ENCODE results near the gene PABPC1L.

The PABPC1L gene

GRCh38 chr20:44963325-44964215, 53.7 kb downstream of the PABPC1L start:
- no peaks in the 10 kb centered on the region for H3K9me3 ChIP-seq (ENCODE audit: control insufficient read depth, insufficient read depth, low read length)
- peaks cover 61% of the 10 kb centered on the region for H3K4me1 ChIP-seq (ENCODE audit: control insufficient read depth, low read length)
- no peak overlapping the region for H3K4me3 ChIP-seq (ENCODE audit: low read length)
- no peaks in the 10 kb centered on the region for H3K9me2 ChIP-seq (replicated peaks; ENCODE audit: control insufficient read depth, low read length)
- no peak overlapping the region for H3K27ac ChIP-seq (ENCODE audit: low read depth, low read length)
- H4K20me1 ChIP-seq (ENCODE audit: control insufficient read depth, insufficient read depth, low read depth, low read length), result peaks cover 6% of the 10 kb centered on the region; the same call in 1 of the 2 replicates
- peaks cover 36% of the 10 kb centered on the region for H3K36me3 ChIP-seq (ENCODE audit: control insufficient read depth, low read length)
- TF ChIP-seq EZH2phosphoT487 (IDR thresholded peaks at IDR 0.05; ENCODE audit: borderline replicate concordance, low read length), result no peak
- no peak for TF ChIP-seq CTCF (IDR thresholded peaks at IDR 0.05; ENCODE audit: low read depth, low read length, poor library complexity, severe bottlenecking)
- peaks cover 14% of the 10 kb centered on the region for H3F3A ChIP-seq (ENCODE audit: control insufficient read depth, insufficient read depth)
- H3K4me2 ChIP-seq (ENCODE audit: low read length), result peak overlapping the region; percentile 20
- H3K79me2 ChIP-seq (ENCODE audit: control insufficient read depth, low read length), result peaks cover 50% of the 10 kb centered on the region
- no peaks in the 10 kb centered on the region for H3K27me3 ChIP-seq (ENCODE audit: control insufficient read depth, low read length)

- H3K9me3 ChIP-seq (ENCODE audit: control insufficient read depth, insufficient read depth, low read length), result no peaks in the 10 kb centered on the region
- peaks cover 69% of the 10 kb centered on the region for H3K4me1 ChIP-seq (ENCODE audit: control insufficient read depth, low read length)
- H3K9me2 ChIP-seq (replicated peaks; ENCODE audit: control insufficient read depth, low read length), result no peaks in the 10 kb centered on the region
- H3K4me3 ChIP-seq (ENCODE audit: low read length), result peak overlapping the region; percentile 95
- H3K36me3 ChIP-seq (ENCODE audit: control insufficient read depth, low read length), result peaks cover 36% of the 10 kb centered on the region
- peak overlapping the region; percentile 88 for H3K27ac ChIP-seq (ENCODE audit: low read depth, low read length)
- H3K4me2 ChIP-seq (ENCODE audit: low read length), result peak overlapping the region; percentile 89
- TF ChIP-seq EZH2phosphoT487 (IDR thresholded peaks at IDR 0.05; ENCODE audit: borderline replicate concordance, low read length) (no peak), CTCF (IDR thresholded peaks at IDR 0.05; ENCODE audit: low read depth, low read length, poor library complexity, severe bottlenecking) (no peak)
- peaks cover 22% of the 10 kb centered on the region for H3F3A ChIP-seq (ENCODE audit: control insufficient read depth, insufficient read depth)
- peaks cover 5% of the 10 kb centered on the region; the same call in 1 of the 2 replicates for H4K20me1 ChIP-seq (ENCODE audit: control insufficient read depth, insufficient read depth, low read depth, low read length)
- H3K27me3 ChIP-seq (ENCODE audit: control insufficient read depth, low read length), result no peaks in the 10 kb centered on the region
- H3K79me2 ChIP-seq (ENCODE audit: control insufficient read depth, low read length), result peaks cover 51% of the 10 kb centered on the region
Measured at GRCh38 chr20:44965651-44966029, 55.8 kb downstream of the PABPC1L start.

GRCh38 chr20:44966030-44966961, 56.4 kb downstream of the PABPC1L start, which contains the start of gene STK4:
TSS of gene STK4 (plus strand) at chr20:44966512. CDS start at chr20:44966569, 57 bp downstream.
- H3K27me3 ChIP-seq (ENCODE audit: control insufficient read depth, low read length), result no peaks in the 10 kb centered on the region
- H3K27ac ChIP-seq (ENCODE audit: low read depth, low read length), result peak within 1 kb of the TSS; percentile 88
- H3K36me3 ChIP-seq (ENCODE audit: control insufficient read depth, low read length), result peaks cover 42% of the 10 kb centered on the region
- H3F3A ChIP-seq (ENCODE audit: control insufficient read depth, insufficient read depth), result peaks cover 20% of the 10 kb centered on the region
- H3K9me2 ChIP-seq (replicated peaks; ENCODE audit: control insufficient read depth, low read length), result no peaks in the 10 kb centered on the region
- H4K20me1 ChIP-seq (ENCODE audit: control insufficient read depth, insufficient read depth, low read depth, low read length), result peaks cover 8% of the 10 kb centered on the region; the same call in 1 of the 2 replicates
- peaks cover 69% of the 10 kb centered on the region for H3K4me1 ChIP-seq (ENCODE audit: control insufficient read depth, low read length)
- TF ChIP-seq CTCF (IDR thresholded peaks at IDR 0.05; ENCODE audit: low read depth, low read length, poor library complexity, severe bottlenecking) (peak; percentile 68), EZH2phosphoT487 (IDR thresholded peaks at IDR 0.05; ENCODE audit: borderline replicate concordance, low read length) (no peak)
- H3K9me3 ChIP-seq (ENCODE audit: control insufficient read depth, insufficient read depth, low read length), result no peaks in the 10 kb centered on the region
- H3K4me2 ChIP-seq (ENCODE audit: low read length), result peak within 1 kb of the TSS; percentile 89
- peaks cover 57% of the 10 kb centered on the region for H3K79me2 ChIP-seq (ENCODE audit: control insufficient read depth, low read length)
- peak within 1 kb of the TSS; percentile 95 for H3K4me3 ChIP-seq (ENCODE audit: low read length)

Data from DOHH2 (cell line).